ENCODE data around the gene DSCAM. TPM values are rescaled to one million over a fixed set of nuclear protein-coding genes. Genes with fewer than 3 reads are reported as not detected.

The DSCAM gene
- total and polyA plus RNA-seq, 10 of the 15 experiments (the other 5 are each of a cell fraction or from before 2014, with no cell fraction given), result not detected

DNA sequence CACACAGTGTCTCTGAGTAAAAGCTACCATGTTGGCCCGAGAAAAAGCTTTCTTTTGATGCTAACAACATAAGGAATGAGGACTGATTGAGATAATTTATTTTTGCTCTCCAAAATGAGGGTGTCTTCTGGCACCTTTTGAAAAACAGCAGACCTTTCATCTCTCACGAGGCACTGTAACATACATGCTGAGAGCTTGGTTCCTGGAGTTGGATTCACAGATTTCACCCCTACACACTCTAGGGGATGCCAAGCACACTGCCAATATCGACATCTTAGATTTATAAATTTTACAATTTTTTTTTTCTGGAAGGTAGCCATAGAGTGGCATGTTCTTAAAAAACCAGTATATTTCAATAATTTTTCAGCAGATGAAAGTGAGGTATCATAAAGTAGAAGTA is 408.3 kb downstream of the DSCAM start:
- H3K4me1 ChIP-seq (ENCODE audit: control insufficient read depth, insufficient read depth, low read length), result no peaks in the 10 kb centered on the region
- H4K20me1 ChIP-seq (ENCODE audit: control insufficient read depth, insufficient read depth), result no peaks in the 10 kb centered on the region
- in situ Hi-C loops (cut with MboI), result no loop called here
- BruUV-seq (replicated peaks), result no TSS peak
- no peaks in the 10 kb centered on the region for H3K27me3 ChIP-seq (replicated peaks in 1 of 2; ENCODE audit: control insufficient read depth in 2 of 2, insufficient read depth in 2 of 2, low read length in 1 of 2)
- no peak overlapping the region for H3K9ac ChIP-seq (ENCODE audit: control insufficient read depth, insufficient read depth, low read length)
- no peak overlapping the region for H2AFZ ChIP-seq (ENCODE audit: control insufficient read depth, low read depth, low read length)
- SMC1A ChIA-PET (ENCODE audit: uncharacterized antibody, unreplicated experiment), result no interaction called here
- WGBS (ENCODE audit: insufficient coverage, insufficient replicate concordance, low lambda C conversion rate, missing lambda C conversion rate), result 0% methylated on average over 3 of the region's 3 CpGs
- no peak for ATAC-seq
- RAD21 ChIA-PET (ENCODE audit: unreplicated experiment), result no interaction called here
- no peak for DNase-seq (ENCODE audit: low read depth, low spot score)
- no peak overlapping the region for H3K4me3 ChIP-seq
- TF ChIP-seq ATF7 (IDR thresholded peaks at IDR 0.05; ENCODE audit: low read depth) (no peak), ZNF622 (IDR thresholded peaks at IDR 0.05) (no peak), ZNF592 (IDR thresholded peaks at IDR 0.05) (no peak), RCOR1 (conservative IDR thresholded peaks at IDR 0.05; ENCODE audit: low read depth, low read length) (no peak), STAT3 (IDR thresholded peaks at IDR 0.05; ENCODE audit: low read depth, low read length) (no peak), NBN (IDR thresholded peaks at IDR 0.05) (no peak), MLLT1 (IDR thresholded peaks at IDR 0.05) (no peak), SRF (IDR thresholded peaks at IDR 0.05; ENCODE audit: low read depth in 2 of 2, low read length in 2 of 2) (no peak), RELA (IDR thresholded peaks at IDR 0.05; ENCODE audit: borderline replicate concordance, partially characterized antibody) (no peak), IKZF1 (conservative IDR thresholded peaks at IDR 0.05) (no peak), ZNF384 (IDR thresholded peaks at IDR 0.05; ENCODE audit: borderline replicate concordance, low read depth, low read length) (no peak), PRDM15 (CRISPR knock-in tag; IDR thresholded peaks at IDR 0.05) (no peak)
- TF ChIP-seq, protein P1, sequence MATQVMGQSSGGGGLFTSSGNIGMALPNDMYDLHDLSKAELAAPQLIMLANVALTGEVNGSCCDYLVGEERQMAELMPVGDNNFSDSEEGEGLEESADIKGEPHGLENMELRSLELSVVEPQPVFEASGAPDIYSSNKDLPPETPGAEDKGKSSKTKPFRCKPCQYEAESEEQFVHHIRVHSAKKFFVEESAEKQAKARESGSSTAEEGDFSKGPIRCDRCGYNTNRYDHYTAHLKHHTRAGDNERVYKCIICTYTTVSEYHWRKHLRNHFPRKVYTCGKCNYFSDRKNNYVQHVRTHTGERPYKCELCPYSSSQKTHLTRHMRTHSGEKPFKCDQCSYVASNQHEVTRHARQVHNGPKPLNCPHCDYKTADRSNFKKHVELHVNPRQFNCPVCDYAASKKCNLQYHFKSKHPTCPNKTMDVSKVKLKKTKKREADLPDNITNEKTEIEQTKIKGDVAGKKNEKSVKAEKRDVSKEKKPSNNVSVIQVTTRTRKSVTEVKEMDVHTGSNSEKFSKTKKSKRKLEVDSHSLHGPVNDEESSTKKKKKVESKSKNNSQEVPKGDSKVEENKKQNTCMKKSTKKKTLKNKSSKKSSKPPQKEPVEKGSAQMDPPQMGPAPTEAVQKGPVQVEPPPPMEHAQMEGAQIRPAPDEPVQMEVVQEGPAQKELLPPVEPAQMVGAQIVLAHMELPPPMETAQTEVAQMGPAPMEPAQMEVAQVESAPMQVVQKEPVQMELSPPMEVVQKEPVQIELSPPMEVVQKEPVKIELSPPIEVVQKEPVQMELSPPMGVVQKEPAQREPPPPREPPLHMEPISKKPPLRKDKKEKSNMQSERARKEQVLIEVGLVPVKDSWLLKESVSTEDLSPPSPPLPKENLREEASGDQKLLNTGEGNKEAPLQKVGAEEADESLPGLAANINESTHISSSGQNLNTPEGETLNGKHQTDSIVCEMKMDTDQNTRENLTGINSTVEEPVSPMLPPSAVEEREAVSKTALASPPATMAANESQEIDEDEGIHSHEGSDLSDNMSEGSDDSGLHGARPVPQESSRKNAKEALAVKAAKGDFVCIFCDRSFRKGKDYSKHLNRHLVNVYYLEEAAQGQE (IDR thresholded peaks at IDR 0.05; ENCODE audit: low read depth, low read length), result no peak
- no peaks in the 10 kb centered on the region; the same call in 2 of the 3 replicates for H3K9me3 ChIP-seq (replicated peaks; ENCODE audit: control insufficient read depth, insufficient read depth, low read length)
- H3K27ac ChIP-seq (ENCODE audit: control insufficient read depth, insufficient read depth), result no peak overlapping the region
- no peaks in the 10 kb centered on the region for H3K36me3 ChIP-seq (ENCODE audit: control insufficient read depth in 2 of 2, insufficient read depth in 2 of 2, low read length in 1 of 2)
- FAIRE-seq, result no peak
- H3K79me2 ChIP-seq (ENCODE audit: control insufficient read depth, insufficient read depth, low read length), result no peaks in the 10 kb centered on the region
- CTCF ChIA-PET, result no interaction called here
- POLR2A ChIA-PET, result no interaction called here
- intact Hi-C loops (cut with micrococcal nuclease; ENCODE audit: unreplicated experiment), result no loop called here
- H3K4me2 ChIP-seq (ENCODE audit: control insufficient read depth, insufficient read depth), result no peak overlapping the region

Data from GM12878 (cell line).